Limb (tissue), 2 donors: Measurements from ENCODE around the gene FAM171A1.

Experiments used
- DNase-seq, 2 donors: peaks; one replicate each; pipeline ENCODE4 v3.0.0-alpha.2; 2016; ENCODE audit errors: extremely low spot score in 2 of 2

Gene FAM171A1

DNA sequence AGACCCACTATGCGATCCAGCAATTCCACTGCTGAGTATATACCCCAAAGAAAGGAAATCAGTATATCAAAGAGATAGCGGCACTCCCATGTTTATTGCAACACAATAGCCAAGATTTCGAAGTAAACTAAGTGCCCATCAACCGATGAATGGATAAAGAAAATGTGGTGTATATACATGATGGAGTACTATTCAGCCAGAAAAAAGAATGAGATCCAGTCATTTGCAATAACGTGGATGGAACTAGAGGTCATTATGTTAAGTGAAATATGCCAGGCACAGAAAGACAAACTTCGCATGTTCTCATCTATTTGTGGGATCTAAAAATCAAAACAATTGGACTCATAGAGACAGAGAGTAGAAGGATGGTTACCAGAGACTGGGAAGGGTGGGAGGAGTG, 195.5 kb downstream of the FAM171A1 start:
- DNase-seq = no peak

DNA sequence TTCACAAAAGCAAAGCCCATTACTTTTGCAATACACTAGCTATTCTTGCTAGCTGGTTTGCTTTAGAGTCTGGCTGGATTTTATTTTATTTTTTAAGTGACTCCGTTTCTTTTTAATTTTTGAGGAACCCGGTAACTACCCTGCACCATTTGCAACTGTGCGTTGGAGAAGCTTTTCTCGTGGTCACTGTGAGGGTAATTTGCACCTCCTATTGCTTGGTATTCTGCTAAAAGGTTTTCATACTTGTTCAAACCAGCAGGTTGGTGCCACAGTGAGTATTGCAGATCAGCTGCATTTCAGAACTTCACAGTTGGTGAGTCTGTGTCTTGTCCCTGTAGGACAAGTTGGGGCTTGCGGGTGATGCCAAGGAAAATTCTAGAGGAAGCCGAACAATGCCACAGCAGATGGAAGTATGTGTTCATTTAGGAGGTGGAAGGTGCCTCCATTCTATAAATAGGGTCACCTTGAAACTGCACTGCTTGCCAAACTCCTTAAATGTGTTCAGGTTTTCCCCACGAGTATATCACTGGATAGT, 198.7 kb downstream of the FAM171A1 start:
- no peak for DNase-seq

DNA sequence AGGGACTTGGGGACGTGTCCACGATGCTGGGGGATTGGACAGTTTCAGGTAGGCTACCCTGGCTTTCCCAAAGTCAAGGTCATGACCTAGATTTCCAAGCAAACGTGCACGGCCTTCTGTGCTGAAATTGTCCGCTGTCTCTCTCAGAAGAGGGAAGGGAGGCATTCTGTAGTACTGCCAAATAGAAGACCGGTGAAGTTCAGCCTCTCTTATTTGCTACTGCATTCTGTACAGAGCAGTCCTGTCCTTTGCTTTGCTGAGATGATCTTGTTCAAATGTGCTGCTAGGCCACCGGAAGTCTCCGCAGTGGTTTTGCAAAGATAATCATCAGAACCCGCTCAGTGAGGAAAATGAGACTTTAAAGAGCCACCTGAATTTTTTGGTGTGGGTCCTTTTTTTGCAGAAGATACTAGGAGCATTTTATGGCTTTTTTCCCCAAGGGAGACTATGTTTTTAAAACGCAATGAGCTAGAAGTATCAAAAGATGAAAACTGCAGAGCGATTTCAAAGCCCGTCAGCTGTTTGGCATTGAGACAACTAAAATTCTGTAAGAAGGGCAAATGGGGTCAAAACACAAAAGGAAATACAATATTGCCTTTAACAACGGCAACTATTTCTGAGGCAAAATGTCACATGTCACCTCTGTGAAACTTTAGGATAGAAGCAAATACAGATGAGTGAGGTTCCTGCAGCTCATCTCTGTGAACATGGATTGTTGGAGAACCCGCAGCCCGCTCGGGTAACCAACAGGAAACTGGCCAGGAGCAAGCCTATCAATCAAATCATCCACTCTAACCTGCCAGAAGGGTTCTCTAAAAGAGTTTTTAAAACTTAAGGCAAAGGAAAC, 201.3 kb downstream of the FAM171A1 start:
- peak in 1 of 2 donors; percentile 22 for DNase-seq

DNA sequence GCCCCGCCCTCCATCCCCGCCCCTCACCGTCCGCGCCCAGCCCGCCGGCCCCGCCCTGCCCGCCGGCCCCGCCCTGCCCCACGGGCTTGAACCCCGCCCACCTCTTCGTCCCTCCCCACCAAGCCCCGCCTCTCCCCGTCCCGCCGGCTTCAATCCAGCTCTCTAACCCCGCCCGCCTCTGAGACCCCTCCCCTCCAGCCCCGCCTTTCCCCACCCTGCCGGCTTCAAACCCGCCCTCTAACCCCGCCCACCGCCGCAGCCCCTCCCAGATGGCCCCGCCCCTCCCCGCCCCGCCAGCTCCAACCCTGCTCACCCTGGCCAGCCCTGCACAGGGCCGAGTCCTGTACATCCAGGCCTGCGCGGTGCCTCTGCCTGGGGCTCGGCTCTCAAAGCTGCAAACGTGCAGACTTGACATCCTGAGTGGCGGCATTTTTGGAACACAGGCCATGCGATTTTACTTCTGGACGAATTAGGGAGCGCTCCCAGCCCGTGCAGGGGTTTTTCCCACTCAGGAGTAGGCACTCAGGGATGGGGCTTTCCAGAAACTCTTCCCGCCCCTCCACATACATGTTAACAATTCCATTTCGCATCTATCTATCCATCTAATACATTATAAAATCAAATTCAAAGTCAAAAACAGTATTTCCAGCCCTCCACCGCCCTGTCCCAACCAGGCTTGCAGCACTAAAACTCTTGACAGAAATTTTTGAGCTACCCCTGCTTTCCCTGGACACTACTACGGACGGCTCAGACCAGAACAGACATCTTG, 202.1 kb downstream of the FAM171A1 start:
- peak; percentile 96 to 99 for DNase-seq

DNA sequence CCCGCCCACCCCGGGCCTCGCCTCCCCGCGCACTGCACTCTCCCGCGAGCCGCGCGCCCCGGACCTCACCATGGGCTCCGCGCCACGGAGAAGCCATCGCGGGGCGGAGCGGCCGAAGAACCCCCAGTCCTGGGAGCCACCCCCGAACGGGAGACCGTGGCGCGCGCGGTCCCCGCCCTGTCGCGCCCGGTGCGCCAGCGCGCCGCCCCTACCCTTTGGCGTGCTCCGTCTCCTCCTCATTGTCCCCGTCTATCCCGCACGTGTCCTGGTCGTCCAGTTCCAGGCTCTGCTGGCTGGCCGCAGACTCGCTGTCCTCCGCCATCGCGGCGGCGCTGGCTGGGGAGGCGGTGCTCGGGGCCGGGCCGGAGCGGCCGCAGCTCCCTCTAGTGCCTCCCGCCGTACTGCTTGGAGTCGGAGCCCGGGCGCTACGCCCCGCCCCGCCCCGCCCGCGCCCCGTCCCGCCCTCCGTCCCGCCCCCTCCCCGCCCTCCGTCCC, 202.8 kb downstream of the FAM171A1 start, which contains the start of gene NMT2:
Gene NMT2 (minus strand): TSS at position 403 of the 495 bp plus-strand sequence. CDS start 81 bp downstream, at position 322.
- DNase-seq = peak in 1 of 2 donors; percentile 91

DNA sequence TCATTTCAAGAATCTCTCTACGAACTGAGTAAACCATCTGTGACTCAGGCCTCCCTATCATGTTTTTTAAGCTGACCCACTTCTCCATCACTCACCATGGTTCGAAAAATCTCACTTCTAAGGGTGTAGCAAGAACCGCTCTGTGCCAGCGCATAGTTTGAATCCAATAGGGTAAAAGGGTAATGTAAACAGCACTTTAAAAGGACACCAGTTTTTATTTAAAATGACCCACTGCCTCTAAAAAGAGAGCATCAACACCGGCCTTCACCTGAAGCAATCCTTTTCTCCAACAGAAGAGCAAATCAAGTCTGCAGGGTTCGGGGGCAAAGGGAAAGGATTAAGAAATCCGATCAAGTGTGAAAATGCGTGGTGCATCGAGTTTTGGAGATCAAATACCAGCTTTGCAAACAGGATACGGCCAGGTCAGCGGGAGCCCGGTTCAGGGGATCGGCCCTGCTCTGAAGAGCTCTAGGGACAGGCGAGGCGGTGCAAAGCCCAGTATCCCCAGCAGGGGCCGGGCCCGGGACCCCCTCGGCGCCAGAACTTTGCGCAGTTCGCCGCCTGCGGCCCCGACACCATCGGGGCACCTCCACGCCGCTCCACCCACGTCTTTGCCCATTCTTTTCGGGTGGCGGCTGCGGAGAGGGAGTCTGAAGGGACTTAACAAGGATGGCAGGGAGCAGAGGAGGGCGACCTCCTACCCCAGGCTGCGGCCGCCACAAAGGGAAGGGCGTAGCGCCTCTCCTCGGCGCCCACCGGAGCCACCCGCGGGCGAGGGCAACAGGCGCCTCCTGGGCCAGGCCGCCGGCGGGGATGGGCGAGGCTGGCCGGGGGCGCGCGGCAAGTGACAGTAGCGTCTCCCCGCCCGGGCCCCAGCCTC, 203.4 kb downstream of the FAM171A1 start:
- DNase-seq = peak; percentile 21 to 79

DNA sequence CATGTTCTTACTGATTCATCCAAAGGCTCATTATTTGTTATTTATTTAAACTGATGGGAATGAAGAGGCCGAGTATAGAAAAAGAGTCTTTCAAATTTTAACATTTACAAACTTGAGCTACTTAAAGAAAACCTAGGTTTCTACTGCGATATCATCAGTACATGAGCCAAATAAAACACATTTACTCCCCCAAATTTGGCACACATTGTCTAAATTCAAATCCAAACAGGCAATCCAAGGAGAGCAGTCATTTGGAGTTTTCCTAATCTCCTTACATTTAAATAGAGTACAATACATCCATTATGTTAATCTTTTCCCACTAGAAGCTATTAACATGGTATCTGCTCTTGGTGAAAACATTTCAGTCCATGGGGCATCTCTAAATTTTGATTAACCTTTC, 204.8 kb downstream of the FAM171A1 start:
- no peak for DNase-seq

DNA sequence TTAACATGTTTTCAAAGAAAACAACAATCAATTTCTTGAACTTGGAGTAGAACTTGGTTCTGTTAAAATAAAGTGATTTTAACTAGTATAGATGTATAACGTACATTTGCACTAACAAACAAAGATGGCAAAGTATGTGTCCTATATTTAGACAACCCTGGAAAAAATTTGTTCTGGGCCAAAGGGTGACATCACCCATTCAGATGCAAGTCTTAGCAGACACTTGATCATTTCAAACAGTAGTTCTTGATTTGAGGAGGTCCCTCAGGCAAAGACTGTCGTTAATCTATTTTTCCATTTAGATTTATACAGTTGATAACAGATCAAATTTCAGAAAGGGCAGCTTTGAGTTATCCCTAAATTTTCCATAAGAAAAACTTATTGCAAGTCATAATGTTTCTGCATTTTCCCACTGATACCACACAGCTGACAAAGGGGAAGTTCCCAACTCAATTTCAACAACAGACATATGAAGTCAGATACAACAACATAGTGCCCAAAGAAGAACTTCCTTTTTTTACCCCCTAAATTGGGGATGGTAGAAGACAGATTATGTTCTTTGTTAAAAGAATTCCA, 207.7 kb downstream of the FAM171A1 start:
- DNase-seq = no peak
